Activated naive CD4-positive, alpha-beta T cell treated with anti-CD3 and anti-CD28 coated beads, Interleukin-2, amount 50 U/mL, for 24 hours (primary cell): ENCODE measurements around the gene SLC24A4.

Source experiments
- H3K27ac Mint-ChIP-seq: one replicate; pipeline ENCODE4 v1.8.0; 2021; ENCODE audit warnings: mild to moderate bottlenecking, mixed read lengths
- H3K27me3 Mint-ChIP-seq: one replicate; pipeline ENCODE4 v1.8.0; 2021; ENCODE audit warnings: mixed read lengths
- H3K36me3 Mint-ChIP-seq: one replicate; pipeline ENCODE4 v1.8.0; 2021; ENCODE audit warnings: mixed read lengths
- H3K4me1 Mint-ChIP-seq: one replicate; pipeline ENCODE4 v1.8.0; 2021; ENCODE audit warnings: mixed read lengths
- H3K4me3 Mint-ChIP-seq: one replicate; pipeline ENCODE4 v1.8.0; 2021; ENCODE audit warnings: mild to moderate bottlenecking, mixed read lengths
- H3K9me3 Mint-ChIP-seq: one replicate; pipeline ENCODE4 v1.8.0; 2021; ENCODE audit warnings: mixed read lengths

SLC24A4 gene

DNA sequence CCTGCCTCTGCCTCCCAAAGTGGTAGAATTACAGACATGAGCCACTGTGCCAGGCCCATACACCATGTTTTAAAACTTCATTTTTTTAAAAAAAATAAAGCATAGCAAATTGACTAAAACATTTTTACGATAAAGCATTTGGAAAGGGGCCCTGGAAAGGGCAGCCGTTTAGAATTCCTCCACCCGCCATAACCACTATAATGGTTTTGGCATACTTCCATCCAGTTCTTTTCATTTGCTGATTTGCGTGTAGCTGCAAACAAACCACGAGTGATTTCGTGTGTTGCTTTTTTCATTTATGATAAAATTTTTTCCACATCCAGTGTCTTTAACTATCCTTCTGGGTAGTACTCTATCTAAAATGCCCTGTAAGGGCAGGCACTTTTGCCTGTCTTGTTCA, 98.8 kb downstream of the SLC24A4 start:
- Mint-ChIP-seq H3K4me1 (peaks cover 10% of the 10 kb centered on the region), H3K27ac (no peak overlapping the region), H3K4me3 (no peak overlapping the region), H3K9me3 (no peaks in the 10 kb centered on the region), H3K27me3 (no peaks in the 10 kb centered on the region), H3K36me3 (no peaks in the 10 kb centered on the region)

- H3K4me3 Mint-ChIP-seq: no peak overlapping the region
- no peaks in the 10 kb centered on the region for H3K36me3 Mint-ChIP-seq
- peaks cover 10% of the 10 kb centered on the region for H3K4me1 Mint-ChIP-seq
- H3K9me3 Mint-ChIP-seq: no peaks in the 10 kb centered on the region
- no peaks in the 10 kb centered on the region for H3K27me3 Mint-ChIP-seq
- H3K27ac Mint-ChIP-seq: no peak overlapping the region
These were observed 102.1 kb downstream of the SLC24A4 start for GRCh38 chr14:92425101-92425500.

DNA sequence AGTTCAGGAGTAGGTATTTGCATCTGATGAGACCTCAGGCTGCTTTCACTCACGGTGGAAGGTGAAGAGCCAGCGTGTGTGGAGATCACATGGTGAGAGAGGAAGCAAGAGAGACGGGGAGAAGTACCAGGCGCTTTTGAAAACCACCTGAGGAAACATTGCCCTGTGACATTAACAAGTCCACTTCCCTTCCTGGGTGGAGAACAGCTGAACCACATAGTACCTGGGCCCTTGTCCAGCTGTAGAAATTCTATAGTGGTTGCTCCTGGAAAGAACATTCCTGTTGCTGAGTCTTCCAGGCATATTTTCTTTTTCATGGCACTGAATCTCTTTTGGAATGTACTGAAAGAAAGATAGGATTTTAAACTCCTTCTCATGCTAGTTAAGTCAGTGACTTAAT, 103.3 kb downstream of the SLC24A4 start:
- H3K27me3 Mint-ChIP-seq: no peaks in the 10 kb centered on the region
- peak overlapping the region; percentile 78 for H3K27ac Mint-ChIP-seq
- H3K36me3 Mint-ChIP-seq: no peaks in the 10 kb centered on the region
- H3K4me1 Mint-ChIP-seq: peaks cover 10% of the 10 kb centered on the region
- H3K9me3 Mint-ChIP-seq: no peaks in the 10 kb centered on the region
- H3K4me3 Mint-ChIP-seq: peak overlapping the region; percentile 60

- H3K9me3 Mint-ChIP-seq: no peaks in the 10 kb centered on the region
- H3K27me3 Mint-ChIP-seq: no peaks in the 10 kb centered on the region
- no peak overlapping the region for H3K4me3 Mint-ChIP-seq
- no peak overlapping the region for H3K27ac Mint-ChIP-seq
- no peaks in the 10 kb centered on the region for H3K36me3 Mint-ChIP-seq
- peaks cover 10% of the 10 kb centered on the region for H3K4me1 Mint-ChIP-seq
These were observed 104.1 kb downstream of the SLC24A4 start for GRCh38 chr14:92427096-92427495.

- H3K4me1 Mint-ChIP-seq: peaks cover 9% of the 10 kb centered on the region
- H3K9me3 Mint-ChIP-seq: no peaks in the 10 kb centered on the region
- H3K4me3 Mint-ChIP-seq: no peak overlapping the region
- no peaks in the 10 kb centered on the region for H3K36me3 Mint-ChIP-seq
- no peaks in the 10 kb centered on the region for H3K27me3 Mint-ChIP-seq
- peak overlapping the region; percentile 13 for H3K27ac Mint-ChIP-seq
These were observed 107.7 kb downstream of the SLC24A4 start for GRCh38 chr14:92430686-92431085.

DNA sequence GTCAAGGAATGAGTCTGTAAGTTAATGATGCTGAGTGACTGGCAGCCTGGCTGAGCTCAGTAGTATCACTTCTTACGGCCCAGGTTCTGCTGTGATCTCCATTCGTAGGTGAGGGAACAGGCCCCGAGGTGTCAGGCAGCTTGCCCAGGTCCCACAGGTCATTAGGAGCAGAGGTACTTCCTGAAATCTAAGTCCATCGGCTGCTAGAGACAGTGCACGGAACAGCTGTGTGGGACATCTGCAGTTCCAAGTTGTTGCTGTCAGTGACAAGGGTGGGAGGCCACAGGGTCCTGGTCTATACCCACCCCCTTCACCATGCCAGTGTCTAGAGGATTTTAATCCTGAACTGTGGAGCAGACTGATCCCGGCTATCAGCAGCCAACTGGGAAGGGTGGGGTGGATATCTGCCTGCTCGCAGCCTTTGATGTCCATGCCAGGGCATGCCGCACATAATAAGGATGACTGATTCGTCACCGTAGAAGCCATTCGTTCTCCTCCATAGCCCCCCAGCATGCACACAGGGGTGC, 108.3 kb downstream of the SLC24A4 start:
- no peak overlapping the region for H3K4me3 Mint-ChIP-seq
- H3K27ac Mint-ChIP-seq: no peak overlapping the region
- no peaks in the 10 kb centered on the region for H3K27me3 Mint-ChIP-seq
- H3K9me3 Mint-ChIP-seq: no peaks in the 10 kb centered on the region
- H3K4me1 Mint-ChIP-seq: peaks cover 3% of the 10 kb centered on the region
- H3K36me3 Mint-ChIP-seq: no peaks in the 10 kb centered on the region

DNA sequence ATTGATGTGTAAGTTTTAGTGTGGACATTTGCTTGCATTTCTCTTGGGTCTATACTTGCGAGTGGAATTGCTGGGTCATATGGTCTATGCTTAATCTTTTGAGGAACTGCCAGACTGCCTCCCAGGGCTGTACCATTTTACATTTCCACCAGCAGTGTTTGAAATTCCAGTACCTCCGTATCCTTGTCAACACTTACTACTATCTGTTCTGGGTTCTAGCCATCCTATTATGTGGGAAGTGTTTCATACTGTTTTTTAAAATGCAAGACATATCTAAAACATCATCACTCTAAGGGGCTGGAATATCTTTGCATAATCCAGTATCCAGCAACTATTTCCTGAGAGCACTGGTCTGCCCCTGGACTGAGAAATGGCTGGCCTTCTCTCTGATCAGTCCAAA, 110.4 kb downstream of the SLC24A4 start:
- H3K4me1 Mint-ChIP-seq: peaks cover 4% of the 10 kb centered on the region
- no peaks in the 10 kb centered on the region for H3K36me3 Mint-ChIP-seq
- no peak overlapping the region for H3K27ac Mint-ChIP-seq
- H3K27me3 Mint-ChIP-seq: no peaks in the 10 kb centered on the region
- no peaks in the 10 kb centered on the region for H3K9me3 Mint-ChIP-seq
- no peak overlapping the region for H3K4me3 Mint-ChIP-seq

- Mint-ChIP-seq H3K4me3 (no peak overlapping the region), H3K4me1 (peaks cover 4% of the 10 kb centered on the region), H3K27ac (no peak overlapping the region), H3K9me3 (no peaks in the 10 kb centered on the region), H3K36me3 (no peaks in the 10 kb centered on the region), H3K27me3 (no peaks in the 10 kb centered on the region)
These were observed 112.2 kb downstream of the SLC24A4 start for GRCh38 chr14:92435154-92435553.

DNA sequence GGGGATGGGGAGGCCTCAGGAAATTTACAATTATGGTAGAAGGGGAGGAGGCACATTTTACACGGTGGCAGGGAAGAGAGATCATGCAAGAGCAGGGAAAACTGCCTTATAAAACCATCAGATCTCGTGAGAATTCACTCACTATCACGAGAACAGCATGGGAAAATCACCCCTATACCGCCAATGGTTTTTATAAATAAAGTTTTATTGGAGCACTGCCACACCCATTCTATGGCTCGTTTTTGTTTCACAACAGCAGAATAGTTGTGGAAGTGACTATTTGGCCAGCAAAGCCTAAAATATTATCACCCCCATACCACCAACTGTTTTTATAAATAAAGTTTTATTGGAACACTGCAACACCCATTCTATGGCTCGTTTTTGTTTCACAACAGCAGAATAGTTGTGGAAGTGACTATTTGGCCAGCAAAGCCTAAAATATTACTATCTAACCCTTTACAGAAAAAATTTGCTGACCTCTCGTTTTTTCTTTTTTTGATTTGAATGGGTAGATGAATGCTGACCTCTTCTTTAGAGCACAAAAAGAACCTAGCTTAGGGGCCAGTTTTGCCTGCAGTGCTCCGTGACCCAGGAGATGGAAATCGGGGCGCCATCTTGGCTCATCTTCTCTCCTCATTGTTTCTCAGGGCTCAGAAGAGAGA, 113.3 kb downstream of the SLC24A4 start:
- H3K4me1 Mint-ChIP-seq: peaks cover 4% of the 10 kb centered on the region
- H3K27ac Mint-ChIP-seq: no peak overlapping the region
- no peaks in the 10 kb centered on the region for H3K9me3 Mint-ChIP-seq
- no peaks in the 10 kb centered on the region for H3K27me3 Mint-ChIP-seq
- no peaks in the 10 kb centered on the region for H3K36me3 Mint-ChIP-seq
- no peak overlapping the region for H3K4me3 Mint-ChIP-seq

- H3K4me1 Mint-ChIP-seq: peaks cover 4% of the 10 kb centered on the region
- no peak overlapping the region for H3K27ac Mint-ChIP-seq
- no peaks in the 10 kb centered on the region for H3K9me3 Mint-ChIP-seq
- no peak overlapping the region for H3K4me3 Mint-ChIP-seq
- H3K27me3 Mint-ChIP-seq: no peaks in the 10 kb centered on the region
- no peaks in the 10 kb centered on the region for H3K36me3 Mint-ChIP-seq
These were observed 114.3 kb downstream of the SLC24A4 start for GRCh38 chr14:92437309-92437708.

- Mint-ChIP-seq H3K36me3 (no peaks in the 10 kb centered on the region), H3K4me3 (no peak overlapping the region), H3K4me1 (peaks cover 4% of the 10 kb centered on the region), H3K27me3 (no peaks in the 10 kb centered on the region), H3K9me3 (no peaks in the 10 kb centered on the region), H3K27ac (no peak overlapping the region)
These were observed 114.8 kb downstream of the SLC24A4 start for GRCh38 chr14:92437729-92438285.

DNA sequence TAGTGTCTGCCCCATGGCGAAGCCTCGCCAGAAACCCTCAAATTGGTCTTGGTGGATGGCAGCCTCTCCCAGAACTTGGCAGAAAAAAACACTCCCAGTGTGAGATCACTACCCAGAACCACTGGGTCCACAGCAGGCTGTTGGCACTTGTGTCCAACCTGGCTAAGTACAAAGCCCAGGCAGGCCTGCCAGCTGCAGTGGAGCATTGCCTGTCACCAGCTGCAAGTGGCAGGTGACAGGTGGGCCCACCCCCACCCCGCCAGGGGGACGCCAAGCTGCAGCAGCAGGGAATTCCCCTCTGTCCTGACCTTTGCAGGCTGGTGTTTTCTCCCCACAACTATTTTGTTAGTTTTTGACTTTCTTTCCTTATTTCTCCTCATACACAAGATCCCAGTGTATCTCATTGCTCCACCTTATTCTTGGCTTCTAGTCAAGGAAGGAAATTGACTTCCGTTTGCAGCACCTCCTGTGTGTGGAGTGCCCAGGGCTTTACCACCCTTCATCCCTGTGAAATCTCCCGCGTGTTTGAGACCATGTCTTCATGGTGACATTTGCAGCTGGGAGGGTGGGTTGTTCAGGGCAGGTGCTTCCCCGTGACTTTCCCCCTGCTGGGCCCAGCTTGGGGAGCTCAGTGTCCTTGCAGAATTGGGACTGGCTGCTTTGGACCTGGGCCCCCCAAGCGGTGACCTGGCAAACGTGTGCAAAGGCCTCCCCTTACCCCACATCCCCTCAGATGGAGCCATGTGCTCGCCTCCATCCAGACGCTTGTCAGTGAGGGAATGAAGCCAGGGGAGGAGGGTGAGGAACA, 116.8 kb downstream of the SLC24A4 start:
- no peaks in the 10 kb centered on the region for H3K9me3 Mint-ChIP-seq
- no peak overlapping the region for H3K27ac Mint-ChIP-seq

GRCh38 chr14:92440345-92441003, 117.5 kb downstream of the SLC24A4 start:
- Mint-ChIP-seq H3K27ac (no peak overlapping the region), H3K4me3 (no peak overlapping the region), H3K36me3 (no peaks in the 10 kb centered on the region), H3K9me3 (no peaks in the 10 kb centered on the region), H3K27me3 (no peaks in the 10 kb centered on the region), H3K4me1 (peaks cover 4% of the 10 kb centered on the region)

More for the DNA sequence above, 116.8 kb downstream of the SLC24A4 start:
- no peaks in the 10 kb centered on the region for H3K27me3 Mint-ChIP-seq
- no peaks in the 10 kb centered on the region for H3K36me3 Mint-ChIP-seq
- no peak overlapping the region for H3K4me3 Mint-ChIP-seq
- H3K4me1 Mint-ChIP-seq: peaks cover 4% of the 10 kb centered on the region

DNA sequence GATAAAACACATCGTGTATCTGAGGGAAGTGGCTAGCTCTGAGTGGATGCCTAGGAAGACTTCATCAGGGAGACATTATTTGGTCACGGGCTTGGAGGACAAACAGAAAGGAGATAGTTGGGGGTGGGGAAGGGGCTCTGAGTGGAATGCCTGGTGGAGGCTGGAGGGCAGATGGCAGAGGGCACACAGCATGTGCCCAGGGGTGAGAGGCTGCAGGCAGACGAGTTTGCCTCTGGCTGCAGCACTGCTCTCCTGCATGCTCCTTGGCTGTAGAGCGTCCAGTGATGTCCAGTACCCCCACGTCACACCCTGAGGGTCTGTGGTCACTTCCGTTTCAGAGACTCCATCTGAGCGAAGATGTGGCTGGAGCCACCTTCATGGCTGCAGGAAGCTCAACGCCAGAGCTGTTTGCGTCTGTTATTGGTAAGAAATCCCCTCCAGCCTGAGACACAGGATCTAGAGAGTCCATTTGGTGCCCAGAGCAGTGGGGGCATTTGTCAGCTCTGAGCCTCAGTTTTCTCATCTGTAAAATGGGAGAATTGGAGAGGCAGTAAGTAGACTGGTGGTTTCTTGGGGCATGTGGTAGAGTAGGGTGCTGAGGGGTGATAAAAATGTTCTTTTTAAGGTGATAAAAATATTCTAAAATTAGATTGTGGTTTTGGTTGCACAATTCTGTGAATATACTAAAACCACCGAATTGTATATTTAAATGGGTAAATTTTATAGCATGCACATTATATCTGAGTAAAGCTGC, 119.0 kb downstream of the SLC24A4 start:
- H3K27ac Mint-ChIP-seq: no peak overlapping the region
- H3K36me3 Mint-ChIP-seq: no peaks in the 10 kb centered on the region
- no peaks in the 10 kb centered on the region for H3K27me3 Mint-ChIP-seq
- H3K4me3 Mint-ChIP-seq: no peak overlapping the region
- no peaks in the 10 kb centered on the region for H3K9me3 Mint-ChIP-seq
- H3K4me1 Mint-ChIP-seq: peaks cover 4% of the 10 kb centered on the region

- no peaks in the 10 kb centered on the region for H3K9me3 Mint-ChIP-seq
- no peaks in the 10 kb centered on the region for H3K36me3 Mint-ChIP-seq
- H3K27me3 Mint-ChIP-seq: no peaks in the 10 kb centered on the region
- H3K27ac Mint-ChIP-seq: no peak overlapping the region
- no peak overlapping the region for H3K4me3 Mint-ChIP-seq
- H3K4me1 Mint-ChIP-seq: peaks cover 3% of the 10 kb centered on the region
These were observed 120.2 kb downstream of the SLC24A4 start for GRCh38 chr14:92443167-92443566.
